GM18951 (cell line): Measurements from ENCODE around the gene GPR68.

ENCODE experiments used
- POLR2A ChIP-seq: IDR thresholded peaks from 4 replicates; pipeline ENCODE4 v1.6.1; 2011; ENCODE audit warnings: mild to moderate bottlenecking; ENCODE audit not compliant: insufficient read length, insufficient read depth; ENCODE audit errors: extremely low read depth
- in situ Hi-C: fragments of 300-500 bp; cut with MboI; formaldehyde crosslinking; loops from one replicate; pipeline ENCODE4 v1.12.0; 2022; ENCODE audit warnings: low sequenced_read_pairs, mixed read lengths, inconsistent platforms; ENCODE audit not compliant: unreplicated experiment

GPR68 gene, protein sequence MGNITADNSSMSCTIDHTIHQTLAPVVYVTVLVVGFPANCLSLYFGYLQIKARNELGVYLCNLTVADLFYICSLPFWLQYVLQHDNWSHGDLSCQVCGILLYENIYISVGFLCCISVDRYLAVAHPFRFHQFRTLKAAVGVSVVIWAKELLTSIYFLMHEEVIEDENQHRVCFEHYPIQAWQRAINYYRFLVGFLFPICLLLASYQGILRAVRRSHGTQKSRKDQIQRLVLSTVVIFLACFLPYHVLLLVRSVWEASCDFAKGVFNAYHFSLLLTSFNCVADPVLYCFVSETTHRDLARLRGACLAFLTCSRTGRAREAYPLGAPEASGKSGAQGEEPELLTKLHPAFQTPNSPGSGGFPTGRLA

DNA sequence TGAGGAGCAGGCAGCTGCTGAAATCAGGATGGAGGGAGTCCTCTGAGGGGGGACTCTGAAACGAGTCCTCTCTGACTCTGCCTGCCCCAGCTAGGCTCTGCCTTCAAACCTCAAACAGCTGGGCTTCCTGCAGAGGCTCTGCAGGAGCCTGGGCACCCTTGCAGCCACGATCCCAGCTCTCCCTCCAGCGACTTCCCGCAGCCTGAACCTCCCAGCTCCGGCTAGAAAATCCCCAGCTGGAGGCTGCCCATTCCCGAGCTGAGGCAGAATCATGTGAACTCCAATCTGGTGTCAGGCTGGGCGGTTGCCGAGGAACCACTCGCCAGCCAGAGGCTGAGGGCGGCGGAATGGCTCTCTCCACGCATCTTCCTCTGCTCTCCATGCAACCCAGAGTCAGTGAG, at the start of gene GPR68:
Gene GPR68, minus strand, starts transcription at position 204 of the 401 bp plus-strand sequence. CDS start 9,654 bp downstream, outside the sequence.
- in situ Hi-C loops: no loop called here
- TF ChIP-seq POLR2A: no peak

DNA sequence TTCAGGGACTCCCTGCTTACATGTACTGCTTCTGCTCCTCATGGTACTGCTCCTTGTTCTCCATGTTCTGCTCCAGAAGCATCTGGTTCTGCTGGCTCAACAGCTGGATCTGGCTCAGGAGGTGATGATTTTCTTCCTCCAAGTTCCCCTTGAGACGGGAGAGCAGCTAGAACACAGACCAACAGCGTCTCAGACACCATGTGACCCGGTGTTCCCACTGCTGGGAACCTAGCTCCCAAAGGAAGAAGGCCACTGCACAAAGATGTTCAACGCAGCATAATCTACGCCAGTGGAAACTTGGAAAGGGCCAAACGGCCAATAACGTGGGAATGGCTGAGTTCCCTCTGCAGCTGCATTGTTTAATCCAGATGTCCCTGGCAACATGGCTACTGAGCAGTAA, 49.6 kb upstream of the GPR68 start:
- in situ Hi-C loops: loop anchor here (25.0 kb wide), 1 partner anchor 382 kb away; no protein-coding TSS in a partner anchor
- no peak for TF ChIP-seq POLR2A

DNA sequence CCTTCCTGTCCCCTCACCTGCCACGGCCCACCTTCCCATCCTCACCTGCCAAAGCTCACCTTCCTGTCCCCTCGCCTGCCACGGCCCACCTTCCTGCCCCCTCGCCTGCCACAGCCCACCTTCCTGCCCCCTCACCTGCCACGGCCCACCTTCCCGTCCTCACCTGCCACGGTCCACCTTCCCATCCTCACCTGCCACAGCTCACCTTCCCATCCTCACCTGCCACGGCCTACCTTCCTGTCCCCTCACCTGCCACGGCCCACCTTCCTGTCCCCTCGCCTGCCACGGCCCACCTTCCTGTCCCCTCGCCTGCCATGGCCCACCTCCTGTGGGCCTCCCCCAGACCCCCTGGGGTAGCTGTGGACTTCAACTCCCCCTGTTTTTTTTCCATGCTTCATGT, 48.8 kb upstream of the GPR68 start:
- in situ Hi-C loops: loop anchor here (25.0 kb wide), 1 partner anchor 381 kb away; no protein-coding TSS in a partner anchor
- TF ChIP-seq POLR2A: no peak

DNA sequence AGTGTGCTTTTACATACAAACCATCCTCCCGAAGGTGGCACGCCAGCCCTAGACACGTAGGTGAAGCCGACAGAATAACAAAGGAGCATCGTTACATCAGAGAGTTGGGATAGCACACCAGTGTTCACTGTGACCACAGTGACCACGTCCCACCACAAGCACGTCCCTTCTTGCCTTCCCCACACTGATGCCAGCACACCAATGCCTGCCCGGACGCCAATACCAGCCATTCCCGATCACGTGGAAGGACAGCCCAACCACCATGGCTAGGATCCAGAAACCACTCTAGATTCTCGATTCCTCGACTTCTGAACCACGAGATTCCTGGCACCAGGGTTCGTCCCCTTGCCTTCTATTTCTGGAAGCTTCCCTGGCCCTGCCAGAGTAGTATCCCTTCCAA, 48.0 kb upstream of the GPR68 start:
- TF ChIP-seq POLR2A: no peak
- in situ Hi-C loops: loop anchor here (25.0 kb wide), 1 partner anchor 380 kb away; no protein-coding TSS in a partner anchor

DNA sequence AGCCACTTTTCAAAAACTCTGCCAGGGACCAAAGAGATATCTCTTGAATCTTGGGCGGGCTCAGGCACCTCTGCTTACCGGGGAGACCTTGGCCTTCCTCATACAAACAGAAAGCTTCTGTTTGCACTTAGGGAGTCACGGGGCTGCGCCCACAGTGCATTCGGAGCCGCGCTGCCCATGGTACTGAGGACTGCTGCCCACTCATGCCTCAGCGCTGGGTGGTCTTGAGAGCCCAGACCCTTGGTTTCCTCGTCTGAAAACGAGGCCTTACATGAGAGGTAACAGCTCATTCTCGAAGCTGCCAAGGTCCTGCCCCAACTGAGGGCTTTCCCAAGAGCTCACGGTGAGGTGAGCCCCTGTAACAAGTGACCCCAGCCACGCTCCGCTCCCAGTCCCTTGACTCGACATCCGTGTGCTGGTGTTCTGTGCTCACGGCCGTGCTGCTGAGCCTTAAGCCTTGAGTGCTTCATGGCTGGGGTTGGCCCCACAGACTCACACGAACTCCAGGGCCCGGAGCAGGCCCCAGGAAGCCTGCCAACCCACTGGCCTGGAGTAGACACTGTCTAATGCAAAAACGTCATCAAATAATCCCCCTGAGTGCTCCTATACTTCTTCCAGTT, 47.4 kb upstream of the GPR68 start:
- in situ Hi-C loops: loop anchor here (25.0 kb wide), 1 partner anchor 380 kb away; no protein-coding TSS in a partner anchor
- TF ChIP-seq POLR2A: no peak

DNA sequence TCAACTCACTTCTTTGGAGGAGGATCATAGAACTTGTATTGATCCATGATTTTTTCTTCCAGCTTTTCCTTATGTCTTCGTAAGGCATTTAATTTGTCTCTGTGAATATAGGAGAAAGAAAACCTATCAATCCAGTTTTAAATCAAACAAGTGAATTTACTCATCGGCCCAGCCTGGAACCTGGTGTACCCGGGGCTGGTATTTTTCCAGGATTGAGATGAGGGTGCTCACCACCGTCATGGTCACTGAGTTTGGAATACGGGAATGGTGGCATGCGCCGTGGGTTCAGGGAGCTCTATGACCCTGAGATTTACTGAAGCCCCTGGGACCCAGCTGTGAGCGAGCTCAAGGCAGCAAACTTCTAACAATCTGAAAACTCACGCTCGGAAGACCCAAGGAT, 46.5 kb upstream of the GPR68 start:
- no peak for TF ChIP-seq POLR2A

DNA sequence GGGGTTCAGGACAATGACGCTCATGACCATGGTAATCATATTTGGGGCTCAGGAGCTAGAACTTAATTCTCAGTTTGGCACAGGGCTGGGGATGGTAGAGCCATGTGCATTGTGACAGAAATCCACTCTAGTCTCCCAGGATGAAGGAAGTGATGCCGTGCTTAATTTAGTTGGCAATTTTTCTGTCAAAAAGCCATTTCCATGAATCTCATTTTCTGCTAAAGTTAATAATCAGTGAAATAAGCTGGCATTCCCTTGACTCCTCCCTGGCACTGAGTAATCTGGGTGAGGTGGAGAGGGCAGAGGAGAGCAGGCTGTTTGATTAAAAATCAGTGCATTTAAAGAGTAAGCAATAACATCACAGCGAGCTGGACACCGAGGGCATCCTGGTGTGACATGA, 45.0 kb upstream of the GPR68 start:
- in situ Hi-C loops: loop anchor here (5.0 to 25.0 kb wide), 2 partner anchors 112 to 377 kb away; no protein-coding TSS in a partner anchor

More for the DNA sequence above, 46.5 kb upstream of the GPR68 start:
- in situ Hi-C loops: loop anchor here (25.0 kb wide), 1 partner anchor 379 kb away; no protein-coding TSS in a partner anchor

DNA sequence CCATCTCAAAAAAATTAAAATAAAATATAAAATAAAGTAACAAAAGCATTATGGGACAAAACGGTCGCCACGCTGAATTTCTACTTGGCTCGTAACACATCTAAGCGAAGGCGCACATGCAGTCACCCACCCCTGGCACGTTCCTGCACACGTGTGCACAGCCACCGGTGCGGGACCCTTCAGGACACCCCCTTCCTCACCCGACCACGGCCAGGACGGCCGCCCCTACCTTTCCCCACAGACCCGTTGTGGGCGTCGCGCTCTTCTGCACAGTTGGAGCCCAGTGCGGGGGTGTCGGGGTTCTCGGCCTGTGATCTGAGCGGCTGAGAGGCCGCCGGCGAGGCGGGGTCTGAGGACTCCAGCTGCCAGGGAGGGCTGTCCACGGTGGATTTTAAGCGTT, 44.4 kb upstream of the GPR68 start:
- in situ Hi-C loops: loop anchor here (5.0 to 25.0 kb wide), 2 partner anchors 112 to 377 kb away; no protein-coding TSS in a partner anchor

More for the DNA sequence above, 45.0 kb upstream of the GPR68 start:
- no peak for TF ChIP-seq POLR2A

DNA sequence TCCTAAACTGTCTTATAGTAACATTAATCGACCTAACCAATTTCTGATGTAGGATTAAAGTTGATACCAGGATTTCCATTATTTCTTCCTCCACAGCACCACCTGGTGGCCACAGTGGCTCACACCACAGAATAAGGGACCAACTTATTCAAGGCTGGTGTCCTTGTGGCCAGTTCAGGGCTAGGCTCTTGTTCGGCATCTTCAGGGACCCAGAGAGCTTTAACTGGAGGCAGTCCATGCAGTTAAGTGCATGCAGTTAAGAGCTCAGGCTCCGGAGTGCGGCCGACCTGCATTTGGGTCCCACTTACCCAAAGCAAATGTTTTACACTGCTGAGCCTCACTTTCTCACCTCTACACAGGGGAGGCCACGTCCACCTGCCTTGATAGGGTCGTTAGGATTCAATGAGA, 42.0 kb upstream of the GPR68 start:
- in situ Hi-C loops: loop anchor here (5.0 to 25.0 kb wide), 2 partner anchors 109 to 374 kb away; no protein-coding TSS in a partner anchor
- TF ChIP-seq POLR2A: no peak

More for the DNA sequence above, 44.4 kb upstream of the GPR68 start:
- TF ChIP-seq POLR2A: no peak

DNA sequence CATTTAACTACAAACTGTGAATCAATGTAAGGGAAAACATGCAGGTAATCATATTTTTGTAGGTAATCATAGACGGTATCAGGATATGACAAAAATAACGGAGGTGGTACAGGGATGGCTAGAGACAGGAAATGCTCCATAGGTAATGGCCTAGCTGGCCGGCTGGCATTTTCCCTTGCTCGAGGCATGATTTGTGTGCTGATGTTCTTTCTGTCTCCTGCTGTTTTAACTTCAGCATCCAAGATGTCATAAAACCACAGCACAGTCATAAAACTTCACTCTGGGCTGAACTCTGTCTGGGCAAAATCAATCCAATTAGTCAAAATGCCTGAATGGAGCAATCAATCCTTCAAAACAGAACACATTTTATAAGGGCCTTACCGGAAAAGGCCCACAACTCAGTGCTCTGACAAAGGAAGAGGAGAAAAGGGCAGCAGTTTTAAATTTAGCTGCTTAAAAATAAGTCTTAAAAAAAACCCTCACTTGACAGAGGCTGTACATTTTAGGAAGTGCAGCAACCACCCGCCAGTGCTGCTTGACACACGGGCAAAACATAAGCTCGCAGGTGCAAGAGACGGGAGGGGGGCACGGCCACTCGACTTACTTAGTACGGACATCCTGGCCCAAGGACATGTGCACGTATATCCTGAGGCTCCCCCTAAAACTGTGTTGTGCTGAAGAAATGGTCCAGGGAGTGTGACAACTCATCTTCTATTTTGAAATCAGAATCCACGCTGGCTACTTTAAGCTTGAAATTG, 40.5 kb upstream of the GPR68 start:
- TF ChIP-seq POLR2A: no peak
- in situ Hi-C loops: loop anchor here (5.0 to 25.0 kb wide), 2 partner anchors 108 to 373 kb away; no protein-coding TSS in a partner anchor

DNA sequence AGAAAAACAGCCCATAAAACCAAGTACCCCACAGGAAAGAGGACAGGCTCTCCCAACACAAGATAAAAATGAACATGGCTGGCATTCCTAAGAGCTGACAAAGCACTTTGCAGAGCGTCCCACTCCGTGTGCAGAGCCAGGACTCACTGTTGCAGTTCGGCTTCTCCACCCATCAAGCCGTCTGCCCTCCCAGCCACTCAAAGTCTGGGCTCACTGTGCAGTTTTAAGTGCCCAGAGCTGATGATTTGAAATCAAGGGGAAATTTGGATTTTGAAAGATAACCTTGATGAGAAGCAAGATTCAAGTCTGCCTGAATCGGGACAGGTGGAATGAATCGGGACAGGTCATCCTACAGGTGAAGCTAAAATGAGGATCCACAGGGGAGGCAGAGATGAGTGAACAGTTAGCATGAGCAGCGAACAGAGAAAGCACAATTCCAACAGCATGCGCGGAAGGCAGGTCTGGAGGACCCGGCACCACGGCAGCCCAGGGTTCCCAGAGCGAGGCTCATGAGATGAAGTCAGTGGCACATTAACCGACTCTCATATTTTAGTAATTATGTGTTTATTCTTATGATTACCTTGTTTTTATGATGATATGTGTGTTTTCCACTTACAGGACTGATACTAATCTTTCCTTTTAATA, 39.8 kb upstream of the GPR68 start:
- no peak for TF ChIP-seq POLR2A
- in situ Hi-C loops: loop anchor here (25.0 kb wide), 1 partner anchor 372 kb away; no protein-coding TSS in a partner anchor

DNA sequence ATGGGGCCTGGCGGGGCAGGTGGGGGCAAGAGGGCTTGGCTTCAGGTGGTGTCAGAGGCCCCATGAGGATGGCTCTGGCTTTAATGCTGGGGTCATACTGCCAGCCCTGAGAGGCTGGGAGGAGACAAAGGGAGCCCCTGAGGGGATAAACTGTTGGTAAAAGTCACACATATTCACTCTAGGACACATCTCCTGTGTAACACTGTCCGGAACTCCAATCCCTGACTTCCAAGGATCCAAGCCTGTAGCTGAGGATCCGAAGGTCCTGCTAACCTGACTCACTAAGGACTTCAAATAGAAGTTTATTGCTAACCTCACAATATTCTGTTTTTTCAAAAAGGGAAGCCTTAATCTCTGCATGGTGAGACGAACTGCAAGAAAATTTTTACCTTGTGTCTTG, 39.2 kb upstream of the GPR68 start:
- in situ Hi-C loops: loop anchor here (25.0 kb wide), 1 partner anchor 371 kb away; no protein-coding TSS in a partner anchor
- no peak for TF ChIP-seq POLR2A
